GM12878 (cell line): ENCODE measurements around the gene FGGY. TPM values are rescaled to one million over a fixed set of nuclear protein-coding genes. Genes with fewer than 3 reads are reported as not detected.

Experiments used
- ATAC-seq: fragments of 200-7000 bp; cut with Tn5 transposase; 3 replicates; pipeline ENCODE4 v1.9.1; 2020; ENCODE audit warnings: mild to moderate bottlenecking, moderate library complexity
- BruUV-seq: library from RNA; stranded (reverse); fragments of 400-500 nt; replicated peaks from 2 replicates; lab custom pipeline; 2021; lab: Mats Ljungman, UMichigan
- CTCF ChIA-PET: fragments of 300-600 bp; sonication (Branson Sonifier 250); formaldehyde crosslinking; extraction: SDS; loops from one replicate; lab custom pipeline; 2021; ENCODE audit warnings: inconsistent platforms; lab: Yijun Ruan, JAX
- POLR2A ChIA-PET: fragments of 350-600 bp; formaldehyde crosslinking; extraction: SDS; loops from one replicate; lab custom pipeline; 2021; ENCODE audit warnings: inconsistent platforms; lab: Charles Lee
- RAD21 ChIA-PET: fragments of 300-600 bp; sonication (Branson Sonifier 250); formaldehyde crosslinking; loops from one replicate; lab custom pipeline; 2023; ENCODE audit warnings: antibody characterized with exemption; ENCODE audit not compliant: unreplicated experiment; lab: Charles Lee
- SMC1A ChIA-PET: fragments of 300-600 bp; sonication (Branson Sonifier 250); formaldehyde crosslinking; loops from one replicate; lab custom pipeline; 2023; ENCODE audit not compliant: unreplicated experiment, uncharacterized antibody; lab: Charles Lee
- DNase-seq: peaks from one replicate; pipeline ENCODE4 v3.0.0-alpha.2; 2011; ENCODE audit warnings: low read depth, low spot score
- FAIRE-seq: peaks from 3 replicates; lab custom pipeline; 2011; peaks lifted over from hg19 to GRCh38; lab: Jason Lieb, UNC
- H2AFZ ChIP-seq: 2 replicates; pipeline ENCODE4 v1.6.0; 2011; ENCODE audit warnings: low read depth, low read length, control low read depth; ENCODE audit not compliant: control insufficient read depth
- H3K27ac ChIP-seq: 2 replicates; pipeline ENCODE4 v1.5.1; 2011; ENCODE audit warnings: control low read depth; ENCODE audit not compliant: control insufficient read depth, insufficient read depth
- H3K27me3 ChIP-seq, 2 experiments: replicated peaks in 1 of 2; 2 replicates each; pipeline versions ENCODE4 v1.6.0 to v1.6.1; 2011; ENCODE audit warnings: low read length in 1 of 2; ENCODE audit not compliant: control insufficient read depth in 2 of 2, insufficient read depth in 2 of 2
- H3K36me3 ChIP-seq, 2 experiments: 2 replicates each; pipeline ENCODE4 v1.5.1; 2011; ENCODE audit warnings: low read length in 1 of 2; ENCODE audit not compliant: control insufficient read depth in 2 of 2, insufficient read depth in 2 of 2
- H3K4me1 ChIP-seq: 2 replicates; pipeline ENCODE4 v1.6.1; 2011; ENCODE audit warnings: mild to moderate bottlenecking, low read length, moderate library complexity, mixed read lengths; ENCODE audit not compliant: control insufficient read depth, insufficient read depth
- H3K4me2 ChIP-seq: 2 replicates; pipeline ENCODE4 v1.6.0; 2011; ENCODE audit warnings: control low read depth; ENCODE audit not compliant: control insufficient read depth, insufficient read depth
- H3K4me3 ChIP-seq: fragments of 200-600 bp; sonication (generic); 2 replicates; pipeline ENCODE4 v1.5.1; 2016
- H3K79me2 ChIP-seq: 2 replicates; pipeline ENCODE4 v1.6.0; 2011; ENCODE audit warnings: low read length; ENCODE audit not compliant: control insufficient read depth, insufficient read depth
- H3K9ac ChIP-seq: 2 replicates; pipeline ENCODE4 v1.8.0; 2011; ENCODE audit warnings: low read length, control low read depth, mixed read lengths; ENCODE audit not compliant: control insufficient read depth, insufficient read depth
- H3K9me3 ChIP-seq: replicated peaks from 3 replicates; pipeline ENCODE4 v1.5.1; 2011; ENCODE audit warnings: mild to moderate bottlenecking, low read length; ENCODE audit not compliant: control insufficient read depth, insufficient read depth
- H4K20me1 ChIP-seq: 2 replicates; pipeline ENCODE4 v1.6.0; 2011; ENCODE audit not compliant: control insufficient read depth, insufficient read depth
- ATF2 ChIP-seq: IDR thresholded peaks from 2 replicates; pipeline ENCODE4 v1.6.1; 2012; ENCODE audit warnings: low read length, inconsistent platforms
- BRCA1 ChIP-seq: IDR thresholded peaks from 2 replicates; pipeline ENCODE4 v1.6.1; 2011; ENCODE audit warnings: low read depth, low read length, improper control_type of control experiment
- KAT2A ChIP-seq: conservative IDR thresholded peaks from 2 replicates; pipeline ENCODE4 v1.6.1; 2011; ENCODE audit warnings: low read depth, low read length; ENCODE audit not compliant: control insufficient read depth
- KDM1A ChIP-seq: fragments of 200-600 bp; sonication (generic); IDR thresholded peaks from 2 replicates; pipeline ENCODE4 v1.6.1; 2016; ENCODE audit warnings: borderline replicate concordance
- NR2F1 ChIP-seq: fragments of 450-650 bp; conservative IDR thresholded peaks from 2 replicates; pipeline ENCODE4 v1.6.1; 2017; ENCODE audit warnings: mild to moderate bottlenecking
- PAX5 ChIP-seq: IDR thresholded peaks from 2 replicates; pipeline ENCODE4 v1.6.1; 2011; ENCODE audit warnings: low read depth, low read length, borderline replicate concordance
- POLR2AphosphoS5 ChIP-seq: IDR thresholded peaks from 2 replicates; pipeline ENCODE4 v1.6.1; 2011; ENCODE audit warnings: mild to moderate bottlenecking, low read length, inconsistent platforms
- POU2F2 ChIP-seq: IDR thresholded peaks from 3 replicates; pipeline ENCODE4 v1.6.1; 2011; ENCODE audit warnings: low read depth, mild to moderate bottlenecking, low read length, borderline replicate concordance
- RCOR1 ChIP-seq: conservative IDR thresholded peaks from 2 replicates; pipeline ENCODE4 v1.6.1; 2012; ENCODE audit warnings: low read depth, low read length, improper control_type of control experiment
- RFX5 ChIP-seq: IDR thresholded peaks from 2 replicates; pipeline ENCODE4 v1.6.1; 2011; ENCODE audit warnings: low read depth, low read length, improper control_type of control experiment
- SMARCA5 ChIP-seq: fragments of 450-650 bp; IDR thresholded peaks from 2 replicates; pipeline ENCODE4 v1.6.1; 2017; ENCODE audit warnings: mild to moderate bottlenecking
- SREBF2 ChIP-seq: IDR thresholded peaks from 2 replicates; pipeline ENCODE4 v1.6.1; 2012; ENCODE audit warnings: mild to moderate bottlenecking, low read length
- TAF1 ChIP-seq: IDR thresholded peaks from 2 replicates; pipeline ENCODE4 v1.6.1; 2011; ENCODE audit warnings: mild to moderate bottlenecking, low read depth, low read length, borderline replicate concordance
- TBL1XR1 ChIP-seq: IDR thresholded peaks from 2 replicates; pipeline ENCODE4 v1.6.1; 2012; ENCODE audit warnings: low read depth, low read length, improper control_type of control experiment
- WGBS: methylation state at CpG from one replicate; pipeline ENCODE4 v1.1.6; 2016; ENCODE audit warnings: low lambda C conversion rate; ENCODE audit not compliant: insufficient replicate concordance, insufficient coverage; ENCODE audit errors: missing lambda C conversion rate; 5-methylcytosine and 5-hydroxymethylcytosine counted together
- in situ Hi-C: fragments of 300-500 bp; cut with MboI; formaldehyde crosslinking; loops from 9 replicates; pipeline ENCODE4 v1.14.3; 2018; ENCODE audit warnings: mixed read lengths
- intact Hi-C: fragments of 100-400 bp; cut with micrococcal nuclease; formaldehyde crosslinking; loops from one replicate; pipeline ENCODE4 v1.14.2; 2022; ENCODE audit not compliant: unreplicated experiment
- polyA plus RNA-seq, 11 experiments: library from polyadenylated mRNA; depleted of rRNA in 4 of 11; unstranded in 6 of 11; stranded (reverse) in 5 of 11; fragments of >200 nt; fragmentation: Nextera tagmentation in 4 of 11; fragmentation: Illumina TruSeq in 1 of 11; extraction: Ambion mirVana in 4 of 11; extraction: Trizol in 1 of 11; gene quantifications; 1 replicate in 1 of 11; 2 replicates in 10 of 11; pipeline versions ENCODE4 v1.2.1 to v1.2.3, GENCODE V29; 2011 to 2016; ENCODE audit warnings: inconsistent platforms in 2 of 11, missing spikeins in 2 of 11, low read depth in 1 of 11
- total RNA-seq, 4 experiments: library from RNA; depleted of rRNA in 3 of 4; stranded (reverse); fragments of >200 nt in 3 of 4; fragmentation: Illumina TruSeq in 1 of 4; extraction: Trizol in 1 of 4; gene quantifications; 2 replicates each; pipeline versions ENCODE4 v1.2.1 to v1.2.3, GENCODE V29; 2013 to 2021
- TF ChIP-seq, protein P1 (sequence below): fragments of 450-650 bp; IDR thresholded peaks from 2 replicates; pipeline ENCODE4 v1.6.1; 2017; ENCODE audit warnings: mild to moderate bottlenecking, moderate library complexity

The FGGY gene
- total and polyA plus RNA-seq, 10 of the 15 experiments (the other 5 are each of a cell fraction or from before 2014, with no cell fraction given) = 6.2 to 11.9 (median 7.5) TPM

DNA sequence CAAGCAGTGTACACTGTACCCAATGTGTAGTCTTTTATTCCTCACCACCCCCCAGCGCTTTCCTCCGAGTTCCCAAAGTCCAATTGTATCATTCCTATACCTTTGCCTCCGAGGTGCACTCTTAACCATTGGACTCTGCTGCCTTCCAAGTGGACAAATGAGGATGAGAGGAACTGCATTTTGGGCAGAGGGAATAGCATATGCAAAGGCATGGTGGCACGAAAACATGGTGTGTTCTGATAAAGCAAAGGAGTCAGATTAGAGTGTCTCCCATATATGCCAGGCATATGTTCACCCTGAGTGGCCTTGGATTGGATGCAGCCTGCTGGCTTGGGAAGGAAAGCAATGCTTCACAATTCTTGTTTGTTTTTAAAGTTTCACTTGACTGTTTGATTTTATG, 25.5 kb downstream of the FGGY start:
- TF ChIP-seq TBL1XR1 (no peak), SREBF2 (no peak), RCOR1 (no peak), ATF2 (no peak), SMARCA5 (no peak), KDM1A (no peak), NR2F1 (no peak), POLR2AphosphoS5 (no peak), POU2F2 (no peak), RFX5 (no peak), PAX5 (no peak), KAT2A (no peak), TAF1 (no peak), BRCA1 (no peak)
- TF ChIP-seq, protein P1, sequence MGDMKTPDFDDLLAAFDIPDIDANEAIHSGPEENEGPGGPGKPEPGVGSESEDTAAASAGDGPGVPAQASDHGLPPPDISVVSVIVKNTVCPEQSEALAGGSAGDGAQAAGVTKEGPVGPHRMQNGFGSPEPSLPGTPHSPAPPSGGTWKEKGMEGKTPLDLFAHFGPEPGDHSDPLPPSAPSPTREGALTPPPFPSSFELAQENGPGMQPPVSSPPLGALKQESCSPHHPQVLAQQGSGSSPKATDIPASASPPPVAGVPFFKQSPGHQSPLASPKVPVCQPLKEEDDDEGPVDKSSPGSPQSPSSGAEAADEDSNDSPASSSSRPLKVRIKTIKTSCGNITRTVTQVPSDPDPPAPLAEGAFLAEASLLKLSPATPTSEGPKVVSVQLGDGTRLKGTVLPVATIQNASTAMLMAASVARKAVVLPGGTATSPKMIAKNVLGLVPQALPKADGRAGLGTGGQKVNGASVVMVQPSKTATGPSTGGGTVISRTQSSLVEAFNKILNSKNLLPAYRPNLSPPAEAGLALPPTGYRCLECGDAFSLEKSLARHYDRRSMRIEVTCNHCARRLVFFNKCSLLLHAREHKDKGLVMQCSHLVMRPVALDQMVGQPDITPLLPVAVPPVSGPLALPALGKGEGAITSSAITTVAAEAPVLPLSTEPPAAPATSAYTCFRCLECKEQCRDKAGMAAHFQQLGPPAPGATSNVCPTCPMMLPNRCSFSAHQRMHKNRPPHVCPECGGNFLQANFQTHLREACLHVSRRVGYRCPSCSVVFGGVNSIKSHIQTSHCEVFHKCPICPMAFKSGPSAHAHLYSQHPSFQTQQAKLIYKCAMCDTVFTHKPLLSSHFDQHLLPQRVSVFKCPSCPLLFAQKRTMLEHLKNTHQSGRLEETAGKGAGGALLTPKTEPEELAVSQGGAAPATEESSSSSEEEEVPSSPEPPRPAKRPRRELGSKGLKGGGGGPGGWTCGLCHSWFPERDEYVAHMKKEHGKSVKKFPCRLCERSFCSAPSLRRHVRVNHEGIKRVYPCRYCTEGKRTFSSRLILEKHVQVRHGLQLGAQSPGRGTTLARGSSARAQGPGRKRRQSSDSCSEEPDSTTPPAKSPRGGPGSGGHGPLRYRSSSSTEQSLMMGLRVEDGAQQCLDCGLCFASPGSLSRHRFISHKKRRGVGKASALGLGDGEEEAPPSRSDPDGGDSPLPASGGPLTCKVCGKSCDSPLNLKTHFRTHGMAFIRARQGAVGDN = no peak
- TF ChIP-seq, all 136 proteins: peak for 0
- no peaks in the 10 kb centered on the region for H3K79me2 ChIP-seq
- H2AFZ ChIP-seq = no peak overlapping the region
- H3K27ac ChIP-seq = no peak overlapping the region
- H3K36me3 ChIP-seq = no peaks in the 10 kb centered on the region
- H3K4me1 ChIP-seq = 0 out of 2 replicates have a peak, but pooled peaks cover under 1% of the 10 kb centered on the region
- WGBS = 81% methylated on average over 4 of the region's 4 CpGs
- no peaks in the 10 kb centered on the region for H3K9me3 ChIP-seq
- ATAC-seq = no peak
- no peaks in the 10 kb centered on the region for H3K27me3 ChIP-seq
- no peak for DNase-seq
- H3K4me2 ChIP-seq = no peak overlapping the region
- CTCF ChIA-PET = no interaction called here
- no peak for FAIRE-seq
- intact Hi-C loops (no loop called here), in situ Hi-C loops (no loop called here)
- no TSS peak for BruUV-seq
- H4K20me1 ChIP-seq = no peaks in the 10 kb centered on the region
- H3K4me3 ChIP-seq = no peak overlapping the region
- SMC1A ChIA-PET = interaction anchor here (1.2 kb wide), 1 partner anchor 13 kb away, joined by 3 read pairs; no protein-coding TSS in a partner anchor
- H3K9ac ChIP-seq = no peak overlapping the region
- RAD21 ChIA-PET = interaction anchor here (1.5 kb wide), 1 partner anchor 26 kb away, joined by 3 read pairs; no protein-coding TSS in a partner anchor
- POLR2A ChIA-PET = no interaction called here
